HG03097 (cell line): ENCODE data around the gene TCAF1.
A peak's percentile ranks its signal among the peaks of the same experiment; 100 is the strongest.

Experiments
- ATAC-seq: cut with Tn5 transposase; IDR thresholded peaks from one replicate; pipeline ENCODE4 v1.9.1; 2021; ENCODE audit not compliant: unreplicated experiment, low FRiP score

TCAF1 gene

DNA sequence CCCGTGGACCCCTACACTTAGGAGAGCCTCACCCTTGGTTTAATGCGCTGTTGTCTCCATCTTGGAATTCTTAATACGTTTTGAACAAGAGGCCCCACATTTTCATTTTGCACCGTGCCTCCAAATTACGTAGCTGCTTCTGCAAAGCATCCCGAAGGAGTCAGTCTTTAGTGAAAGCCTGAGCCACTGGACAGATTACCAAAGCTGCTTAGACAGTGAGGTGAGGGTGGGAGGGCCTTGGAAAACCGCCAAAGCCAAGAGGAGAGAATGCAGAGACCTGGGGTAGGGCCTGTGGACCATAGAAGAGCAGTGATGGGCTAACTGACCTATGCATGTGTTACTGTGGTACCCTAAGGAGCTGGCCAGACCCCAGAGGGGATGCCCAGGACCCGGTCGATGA, 4.2 kb upstream of the TCAF1 start:
- ATAC-seq, result no peak

- no peak for ATAC-seq
These were observed 3.5 kb upstream of the TCAF1 start for GRCh38 chr7:143905509-143905908.

DNA sequence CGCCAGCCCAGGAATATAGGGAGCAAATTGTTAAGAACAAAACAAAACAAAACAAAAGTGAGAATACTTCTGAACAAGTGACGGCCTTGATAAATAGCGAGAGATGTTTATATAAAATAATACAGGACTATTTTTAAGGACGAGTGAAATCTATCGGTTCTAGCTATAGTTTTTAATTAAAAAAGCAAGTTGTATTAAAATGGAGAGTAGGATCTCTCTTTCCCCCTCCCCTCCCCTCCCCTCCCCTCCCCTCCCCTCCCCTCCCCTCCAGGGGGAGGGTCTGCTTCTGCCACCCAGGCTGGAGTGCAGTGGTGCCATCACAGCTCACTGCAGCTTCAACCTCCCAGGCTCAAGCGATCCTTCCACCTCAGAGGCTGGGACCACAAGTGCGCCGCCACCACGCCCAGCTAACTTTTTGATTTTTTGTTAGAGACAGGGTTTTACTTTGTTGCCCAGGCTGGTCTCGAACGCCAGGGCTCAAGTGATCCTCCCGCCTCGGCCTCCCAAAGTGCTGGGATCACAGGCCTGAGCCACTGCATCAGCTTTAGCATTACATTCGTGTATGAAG, 440 bp upstream of the TCAF1 start:
- ATAC-seq, result no peak

DNA sequence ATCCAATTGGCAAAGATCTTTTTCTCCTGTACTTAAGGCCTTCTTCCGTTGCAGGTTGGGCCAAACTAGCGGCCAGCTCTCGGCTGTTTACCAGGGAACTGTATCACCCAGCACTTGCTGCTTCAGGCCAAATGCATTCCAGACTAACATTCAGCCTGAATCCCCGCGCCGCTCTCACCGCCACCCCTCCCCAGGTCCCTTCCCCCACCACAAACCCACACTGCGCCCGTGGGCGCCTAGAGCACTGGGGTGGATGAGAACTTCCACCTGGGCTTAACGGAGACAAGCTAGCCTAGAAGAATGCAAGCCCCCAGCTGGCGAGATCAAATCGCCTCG, 676 bp downstream of the TCAF1 start:
- ATAC-seq, result no peak

DNA sequence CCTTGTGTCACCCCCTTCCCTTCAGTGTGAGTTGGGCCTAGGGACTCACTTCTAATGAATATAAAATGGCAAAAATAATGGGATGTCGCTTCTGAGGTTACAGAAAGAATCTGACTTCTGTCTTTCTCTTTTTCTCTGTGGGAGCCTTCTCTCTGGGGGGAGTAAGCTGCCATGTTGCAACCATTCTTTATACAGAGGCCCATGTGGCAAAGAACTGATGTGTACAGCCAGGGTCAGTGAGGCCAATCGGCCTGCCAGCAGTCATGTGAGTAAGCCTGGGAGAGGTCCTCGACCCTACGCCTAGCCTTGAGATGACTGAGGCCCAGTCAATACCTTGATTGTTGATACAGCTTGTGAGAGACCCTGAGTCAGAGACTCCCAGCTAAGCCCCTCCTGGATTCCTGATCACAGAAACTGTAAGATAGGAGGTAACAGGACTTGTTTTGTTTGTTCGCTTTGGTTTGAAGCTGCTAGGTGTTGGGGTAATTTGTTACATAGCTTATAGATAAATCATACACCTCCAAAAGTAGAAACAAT, 1.7 kb downstream of the TCAF1 start:
- ATAC-seq, result no peak

- no peak for ATAC-seq
These were observed 3.2 kb downstream of the TCAF1 start for GRCh38 chr7:143898810-143899209.

DNA sequence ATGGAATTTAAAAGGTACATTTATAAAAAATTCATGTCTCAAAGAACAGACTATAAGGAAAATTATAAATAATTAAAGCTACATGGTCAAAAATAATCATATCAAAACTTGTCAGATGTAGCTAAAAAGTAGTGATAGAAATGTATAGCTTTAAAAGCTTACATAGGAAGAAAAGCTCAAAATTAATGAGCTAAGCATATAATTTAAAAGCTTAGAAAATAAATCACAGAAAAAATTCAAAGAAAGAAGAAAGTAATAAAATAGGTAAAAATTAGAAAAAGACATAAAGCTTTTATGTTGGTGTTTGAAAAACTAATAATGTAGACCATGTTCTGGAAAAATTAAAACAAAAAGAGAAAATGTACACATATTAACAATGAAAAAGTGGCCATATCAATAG, 5.3 kb downstream of the TCAF1 start:
- ATAC-seq, result no peak

DNA sequence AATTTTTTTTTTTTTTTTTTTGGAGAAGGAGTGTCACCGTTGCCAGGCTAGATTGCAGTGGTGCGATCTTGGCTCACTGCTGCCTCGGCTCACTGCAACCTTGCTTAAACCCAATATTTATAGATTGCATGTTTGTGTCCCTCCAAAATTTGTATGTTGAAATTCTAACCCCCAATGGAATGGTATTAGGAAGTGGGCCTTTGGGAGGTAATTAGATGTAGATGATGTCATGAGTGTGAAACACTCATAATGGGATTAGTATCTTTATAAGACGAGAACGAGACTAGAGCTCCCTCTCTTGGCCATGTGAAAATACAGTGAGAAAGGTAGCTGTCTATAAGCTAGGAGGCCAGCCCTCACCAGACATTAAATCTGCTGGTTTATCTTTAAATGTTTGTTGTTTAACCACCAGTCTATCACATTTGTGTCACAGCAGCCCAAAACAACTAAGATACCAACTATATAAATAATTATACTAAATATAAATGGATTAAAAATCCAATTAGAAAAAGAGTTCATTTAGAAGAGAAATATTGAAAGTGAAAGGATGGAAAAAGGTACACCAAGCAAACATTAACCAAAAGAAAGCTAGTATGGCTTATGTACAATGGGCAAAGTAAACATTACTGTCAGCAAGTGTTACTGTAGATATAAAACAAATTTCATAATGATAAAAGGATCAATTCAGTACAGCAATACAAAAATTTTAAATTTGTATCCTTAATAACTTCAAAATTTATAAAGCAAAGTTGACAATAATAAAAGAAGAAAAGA, 9.3 kb downstream of the TCAF1 start:
- ATAC-seq, result peak; percentile 98

DNA sequence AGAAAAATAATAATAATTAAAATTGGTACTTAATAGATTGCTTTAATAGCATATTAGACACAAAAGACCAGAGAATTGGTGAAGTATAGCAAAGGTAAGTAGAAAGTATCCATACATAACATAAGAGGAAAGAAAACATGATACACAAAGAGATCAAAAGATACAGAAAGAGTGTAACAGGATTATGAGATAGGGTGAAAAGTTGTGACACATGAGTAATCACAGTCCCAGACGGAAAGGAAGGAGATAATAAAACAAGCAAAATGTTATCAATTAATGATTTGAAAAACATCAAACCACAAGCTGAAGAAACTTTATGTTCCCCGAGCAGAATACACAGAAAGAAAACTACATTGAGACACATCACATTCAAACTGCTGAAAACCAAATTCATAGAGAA, 10.5 kb downstream of the TCAF1 start:
- no peak for ATAC-seq

DNA sequence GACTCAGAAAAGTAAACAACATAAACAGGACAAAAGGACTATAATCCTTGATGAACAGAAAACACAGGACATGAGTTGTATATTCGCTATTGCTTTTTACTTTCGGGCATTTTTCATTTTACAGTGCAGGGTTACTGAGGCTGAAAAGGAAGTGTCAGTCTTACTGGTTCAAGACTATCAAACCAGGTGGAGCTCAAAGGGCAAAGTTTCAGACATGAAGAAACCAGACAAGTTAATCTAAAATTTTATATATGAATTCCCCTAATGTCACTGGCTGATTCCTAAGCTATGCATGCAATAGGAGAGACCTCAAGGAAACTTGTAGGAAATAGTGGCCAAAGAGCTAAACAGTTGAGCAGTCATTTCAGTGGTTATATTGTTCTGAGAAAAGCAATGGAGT, 11.4 kb downstream of the TCAF1 start:
- ATAC-seq, result no peak

GRCh38 chr7:143889068-143889467, 12.9 kb downstream of the TCAF1 start:
- no peak for ATAC-seq

DNA sequence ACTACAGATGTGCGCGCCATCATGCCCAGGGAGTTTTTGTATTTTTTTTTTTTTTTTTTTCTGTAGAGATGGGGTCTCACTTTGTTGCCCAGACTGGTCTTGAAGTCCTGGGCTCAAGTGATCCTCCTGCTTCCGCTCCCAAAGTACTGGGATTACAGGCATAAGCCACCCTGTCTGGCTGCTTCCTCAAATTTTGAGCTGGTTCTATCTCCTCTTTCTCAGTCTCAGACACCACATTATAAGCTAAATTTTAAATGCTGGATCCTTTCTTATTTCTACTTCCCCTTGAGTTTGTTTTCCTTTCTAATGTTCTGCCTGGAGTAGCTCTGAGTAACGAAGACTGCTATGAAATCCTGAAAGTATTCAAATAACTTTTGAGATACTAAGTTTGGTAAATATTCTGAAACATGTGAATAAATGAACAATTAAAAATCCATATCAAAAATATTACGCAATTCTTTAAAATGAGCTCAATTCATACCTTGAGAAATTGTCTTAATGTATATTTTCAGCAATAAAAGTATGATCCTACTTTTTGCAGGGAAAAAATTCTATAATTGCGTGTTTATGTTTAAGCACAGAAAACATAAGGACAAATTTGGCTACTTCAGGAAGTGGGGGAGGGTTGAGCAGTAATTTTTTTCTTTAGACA, 15.0 kb downstream of the TCAF1 start:
- ATAC-seq, result no peak

DNA sequence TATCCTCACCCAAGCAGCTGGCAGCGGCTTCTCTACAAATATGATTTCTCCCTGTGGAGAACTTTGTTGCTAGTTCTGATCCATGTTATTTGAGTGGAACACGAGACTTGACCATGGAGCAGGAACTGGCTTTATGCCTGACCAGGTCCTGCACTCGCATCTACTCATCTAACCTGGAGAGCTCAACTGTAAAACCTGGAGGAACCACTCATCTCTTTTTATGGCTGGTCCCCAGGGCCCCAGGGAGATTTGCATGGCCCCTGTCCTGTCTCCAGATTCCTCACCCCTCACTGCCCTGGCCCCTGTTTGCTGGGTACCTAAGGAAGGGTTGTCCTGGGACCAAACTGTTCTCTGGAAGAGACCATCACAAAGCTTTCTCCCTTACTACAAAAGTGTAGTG, 16.0 kb downstream of the TCAF1 start:
- no peak for ATAC-seq

- ATAC-seq, result peak; percentile 81
These were observed 16.9 kb downstream of the TCAF1 start for GRCh38 chr7:143884969-143885559.

GRCh38 chr7:143884241-143884968, 17.6 kb downstream of the TCAF1 start:
- no peak for ATAC-seq

GRCh38 chr7:143882604-143883078, 19.3 kb downstream of the TCAF1 start:
- no peak for ATAC-seq

- no peak for ATAC-seq
These were observed 19.9 kb downstream of the TCAF1 start for GRCh38 chr7:143882020-143882603.

DNA sequence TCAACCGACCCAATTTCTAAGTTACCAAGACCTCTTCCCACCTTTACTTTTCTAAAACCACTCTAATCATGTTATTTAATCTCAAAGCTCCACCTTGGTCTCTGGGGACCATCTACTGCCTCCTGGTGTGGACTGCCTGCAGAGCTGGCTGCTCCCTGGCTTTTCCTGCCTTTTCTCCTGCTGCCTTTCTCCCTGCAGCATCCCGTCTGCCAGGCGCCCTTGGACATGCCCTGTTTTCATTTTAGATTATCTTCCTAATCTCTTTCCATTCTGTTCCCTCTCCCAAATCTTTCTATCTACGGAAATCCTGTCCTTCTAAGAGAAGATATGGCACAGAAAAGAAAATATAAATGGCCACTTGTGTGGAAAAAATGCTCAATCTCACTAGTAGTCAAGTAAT, 23.1 kb downstream of the TCAF1 start:
- no peak for ATAC-seq

DNA sequence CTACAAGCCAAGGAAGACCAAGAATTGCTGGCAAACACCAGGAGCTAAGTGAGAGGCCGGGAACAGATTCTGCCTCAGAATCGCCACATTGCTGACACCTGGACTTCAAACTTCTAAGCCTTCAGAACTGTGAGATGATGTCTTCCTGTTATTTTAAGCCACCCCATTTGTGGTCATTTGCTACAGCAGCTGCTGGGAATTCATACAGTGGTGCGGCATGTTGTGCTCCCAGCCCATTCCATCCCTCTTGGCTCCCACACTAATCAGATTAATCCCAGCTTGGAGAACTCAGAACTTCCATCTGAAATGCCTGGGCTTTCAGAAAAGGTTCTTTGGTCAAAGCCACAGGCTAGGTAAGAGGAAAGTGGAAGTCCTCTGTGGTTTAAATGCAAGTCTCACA, 24.9 kb downstream of the TCAF1 start:
- no peak for ATAC-seq

DNA sequence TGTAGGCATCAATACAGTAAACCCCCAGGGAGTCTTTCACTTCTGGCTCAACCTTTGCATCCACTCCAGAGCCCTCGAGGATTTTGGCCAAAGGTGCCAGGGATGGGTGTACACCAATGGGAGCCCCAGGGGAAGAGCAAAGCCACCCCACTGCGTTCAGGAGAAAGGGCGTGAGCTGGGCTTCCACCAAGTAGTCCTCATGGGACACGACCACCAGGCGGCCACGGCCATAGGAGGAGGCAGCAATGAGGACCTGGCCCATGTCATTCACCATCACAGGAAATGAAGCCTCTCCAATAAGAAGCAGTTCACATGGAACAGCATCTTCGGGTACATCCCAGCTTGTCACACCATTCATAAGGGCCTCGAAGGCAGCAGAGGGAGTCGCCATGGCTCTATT, 25.8 kb downstream of the TCAF1 start:
- no peak for ATAC-seq
